ENCODE data around the gene LARP4.

Gene LARP4

DNA sequence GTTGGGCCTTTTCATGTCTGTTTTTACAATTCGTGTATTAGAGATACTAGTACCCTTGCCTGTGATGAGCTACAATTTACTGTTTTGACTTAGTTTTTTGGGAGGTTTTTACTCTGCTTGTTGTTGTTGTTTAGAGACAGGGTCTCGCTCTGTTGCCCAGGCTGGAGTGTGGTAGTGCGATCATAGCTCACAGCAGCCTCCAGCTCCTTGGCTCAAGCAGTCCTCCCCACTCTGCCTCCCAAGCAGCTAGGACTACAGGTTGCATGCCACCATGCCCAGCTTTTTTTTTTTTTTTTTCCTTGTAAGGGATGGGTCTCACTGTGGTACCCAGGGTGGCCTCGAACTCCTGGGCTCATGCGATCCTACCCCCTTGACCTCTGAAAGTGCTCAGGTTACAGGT lies 52.1 kb downstream of the LARP4 start:
- H3K36me3 ChIP-seq (ENCODE audit: low read length): peaks cover 37% of the 10 kb centered on the region
- no peaks in the 10 kb centered on the region for H3K79me2 ChIP-seq (ENCODE audit: insufficient read depth, low read length)
- no peaks in the 10 kb centered on the region for H4K20me1 ChIP-seq (ENCODE audit: low read depth, low read length)
- H3K9ac ChIP-seq (ENCODE audit: low read length): no peak overlapping the region
- H3K9me3 ChIP-seq (ENCODE audit: insufficient read depth, low read length): no peaks in the 10 kb centered on the region
- TF ChIP-seq CTCF (IDR thresholded peaks at IDR 0.05; ENCODE audit: insufficient read depth, low read length, poor library complexity, severe bottlenecking): no peak
- TF ChIP-seq EZH2phosphoT487 (conservative IDR thresholded peaks at IDR 0.05; ENCODE audit: low read length): no peak
- no peaks in the 10 kb centered on the region for H3K27me3 ChIP-seq (ENCODE audit: low read length)
- H3F3A ChIP-seq (ENCODE audit: insufficient read depth): 0 out of 2 replicates have a peak, but pooled peaks cover 6% of the 10 kb centered on the region
- no peak overlapping the region for H2AFZ ChIP-seq (ENCODE audit: low read depth, low read length, severe bottlenecking)
- H3K4me3 ChIP-seq (ENCODE audit: insufficient read depth, low read length, poor library complexity, severe bottlenecking): no peak overlapping the region
- H3K27ac ChIP-seq (ENCODE audit: low read depth, low read length): no peak overlapping the region
- no peaks in the 10 kb centered on the region for H3K9me2 ChIP-seq (replicated peaks; ENCODE audit: insufficient read depth, low read length)
- H3K4me2 ChIP-seq (ENCODE audit: low read depth, low read length, poor library complexity, severe bottlenecking): no peak overlapping the region

DNA sequence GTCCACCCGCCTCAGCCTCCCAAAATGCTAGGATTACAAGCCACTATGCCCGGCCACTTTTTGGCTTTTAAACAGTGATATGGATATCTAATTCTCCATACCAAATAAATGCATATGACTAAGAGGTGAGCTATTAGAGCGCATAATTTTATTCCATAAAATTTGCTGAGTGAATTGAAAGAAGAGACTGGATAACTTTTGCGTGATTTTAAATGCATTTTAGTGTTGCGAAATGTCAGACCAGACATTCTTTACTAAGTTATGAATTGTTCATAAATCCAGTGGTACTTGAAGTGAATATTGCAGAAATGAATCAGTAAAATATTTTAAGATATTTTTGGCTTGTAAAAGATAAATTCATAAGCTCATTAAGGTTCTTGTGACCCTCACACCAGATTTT lies 53.2 kb downstream of the LARP4 start:
- no peaks in the 10 kb centered on the region for H4K20me1 ChIP-seq (ENCODE audit: low read depth, low read length)
- no peaks in the 10 kb centered on the region for H3K27me3 ChIP-seq (ENCODE audit: low read length)
- H3K36me3 ChIP-seq (ENCODE audit: low read length): peaks cover 37% of the 10 kb centered on the region
- TF ChIP-seq CTCF (IDR thresholded peaks at IDR 0.05; ENCODE audit: insufficient read depth, low read length, poor library complexity, severe bottlenecking): no peak
- no peak for TF ChIP-seq EZH2phosphoT487 (conservative IDR thresholded peaks at IDR 0.05; ENCODE audit: low read length)
- no peak overlapping the region for H3K9ac ChIP-seq (ENCODE audit: low read length)
- H3F3A ChIP-seq (ENCODE audit: insufficient read depth): 0 out of 2 replicates have a peak, but pooled peaks cover 6% of the 10 kb centered on the region
- no peak overlapping the region for H3K4me3 ChIP-seq (ENCODE audit: insufficient read depth, low read length, poor library complexity, severe bottlenecking)
- H3K9me3 ChIP-seq (ENCODE audit: insufficient read depth, low read length): no peaks in the 10 kb centered on the region
- H3K9me2 ChIP-seq (replicated peaks; ENCODE audit: insufficient read depth, low read length): no peaks in the 10 kb centered on the region
- H3K27ac ChIP-seq (ENCODE audit: low read depth, low read length): no peak overlapping the region
- no peaks in the 10 kb centered on the region for H3K79me2 ChIP-seq (ENCODE audit: insufficient read depth, low read length)
- H2AFZ ChIP-seq (ENCODE audit: low read depth, low read length, severe bottlenecking): no peak overlapping the region
- no peak overlapping the region for H3K4me2 ChIP-seq (ENCODE audit: low read depth, low read length, poor library complexity, severe bottlenecking)

DNA sequence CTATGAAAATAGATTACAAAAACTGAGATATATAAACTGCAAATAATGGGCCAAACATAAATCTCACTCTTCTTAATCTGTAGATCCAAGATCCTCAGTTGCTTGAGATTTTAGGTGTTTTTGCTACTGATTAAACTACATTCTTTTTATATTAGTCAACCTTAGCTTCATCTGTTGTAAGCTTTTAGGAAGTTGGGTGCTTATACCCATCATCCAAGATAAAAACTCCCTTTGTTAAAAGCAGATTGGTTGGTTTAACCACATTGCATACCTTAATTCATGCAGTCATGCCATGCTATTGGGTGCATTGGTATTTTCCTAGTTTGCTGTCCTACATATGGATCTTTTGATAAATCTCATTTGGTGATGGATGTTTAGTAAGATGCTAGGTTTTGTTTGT lies 57.9 kb downstream of the LARP4 start:
- Histone ChIP-seq H3K9me3 (ENCODE audit: insufficient read depth, low read length) (no peaks in the 10 kb centered on the region), H4K20me1 (ENCODE audit: low read depth, low read length) (no peaks in the 10 kb centered on the region), H3K9me2 (replicated peaks; ENCODE audit: insufficient read depth, low read length) (no peaks in the 10 kb centered on the region), H3K36me3 (ENCODE audit: low read length) (peaks cover 43% of the 10 kb centered on the region), H3K4me3 (ENCODE audit: insufficient read depth, low read length, poor library complexity, severe bottlenecking) (no peak overlapping the region), H3K9ac (ENCODE audit: low read length) (no peak overlapping the region), H3K79me2 (ENCODE audit: insufficient read depth, low read length) (no peaks in the 10 kb centered on the region), H3K27me3 (ENCODE audit: low read length) (no peaks in the 10 kb centered on the region), H2AFZ (ENCODE audit: low read depth, low read length, severe bottlenecking) (no peak overlapping the region), H3F3A (ENCODE audit: insufficient read depth) (0 out of 2 replicates have a peak, but pooled peaks cover 6% of the 10 kb centered on the region), H3K27ac (ENCODE audit: low read depth, low read length) (no peak overlapping the region), H3K4me2 (ENCODE audit: low read depth, low read length, poor library complexity, severe bottlenecking) (no peak overlapping the region)
- TF ChIP-seq EZH2phosphoT487 (conservative IDR thresholded peaks at IDR 0.05; ENCODE audit: low read length) (no peak), CTCF (IDR thresholded peaks at IDR 0.05; ENCODE audit: insufficient read depth, low read length, poor library complexity, severe bottlenecking) (no peak)

Measured in SU-DHL-6 (cell line).